ENCODE data around the gene KRT78. TPM values are rescaled to one million over a fixed set of nuclear protein-coding genes. Genes with fewer than 3 reads are reported as not detected.

Gene KRT78
- total RNA-seq, 1 experiment from 2014 or later: not detected

- no peak for TF ChIP-seq CTCF (IDR thresholded peaks at IDR 0.05; ENCODE audit: unreplicated experiment)
- POLR2A ChIA-PET: no interaction called here
- Mint-ChIP-seq H3K27ac (ENCODE audit: low read depth, unreplicated experiment) (no peak overlapping the region), H3K27me3 (ENCODE audit: insufficient read depth, unreplicated experiment) (peaks cover 34% of the 10 kb centered on the region), H3K4me1 (ENCODE audit: insufficient read depth, unreplicated experiment) (peaks cover 10% of the 10 kb centered on the region), H3K9me3 (ENCODE audit: unreplicated experiment) (no peaks in the 10 kb centered on the region), H3K36me3 (ENCODE audit: insufficient read depth, unreplicated experiment) (no peaks in the 10 kb centered on the region), H3K4me3 (ENCODE audit: unreplicated experiment) (no peak overlapping the region)
- CTCF ChIA-PET: no interaction called here
- no TSS peak for BruUV-seq (replicated peaks)
- no peak for DNase-seq (ENCODE audit: unreplicated experiment)
- intact Hi-C loops (cut with micrococcal nuclease): no loop called here
Observed at GRCh38 chr12:52834727-52835001, 14.1 kb downstream of the KRT78 start.

- no peak for TF ChIP-seq CTCF (IDR thresholded peaks at IDR 0.05; ENCODE audit: unreplicated experiment)
- H3K4me3 Mint-ChIP-seq (ENCODE audit: unreplicated experiment): no peak within 1 kb of the TSS
Observed at GRCh38 chr12:52833922-52834726, 14.7 kb downstream of the KRT78 start, which contains the start of gene KRT79. KRT79 (minus strand) TSS chr12:52834311; CDS start chr12:52834260, 51 bp downstream.

GRCh38 chr12:52832985-52833905 is 15.5 kb downstream of the KRT78 start:
- peaks cover 26% of the 10 kb centered on the region for H3K27me3 Mint-ChIP-seq (ENCODE audit: insufficient read depth, unreplicated experiment)
- peaks cover 10% of the 10 kb centered on the region for H3K4me1 Mint-ChIP-seq (ENCODE audit: insufficient read depth, unreplicated experiment)
- BruUV-seq (replicated peaks): no TSS peak
- H3K4me3 Mint-ChIP-seq (ENCODE audit: unreplicated experiment): no peak overlapping the region
- CTCF ChIA-PET: interaction anchor here (0.6 kb wide), 1 partner anchor 431 kb away, joined by 3 read pairs; no protein-coding TSS in a partner anchor
- POLR2A ChIA-PET: no interaction called here
- DNase-seq (ENCODE audit: unreplicated experiment): no peak
- intact Hi-C loops (cut with micrococcal nuclease): no loop called here
- no peaks in the 10 kb centered on the region for H3K9me3 Mint-ChIP-seq (ENCODE audit: unreplicated experiment)
- TF ChIP-seq CTCF (IDR thresholded peaks at IDR 0.05; ENCODE audit: unreplicated experiment): no peak
- no peak overlapping the region for H3K27ac Mint-ChIP-seq (ENCODE audit: low read depth, unreplicated experiment)
- H3K36me3 Mint-ChIP-seq (ENCODE audit: insufficient read depth, unreplicated experiment): no peaks in the 10 kb centered on the region

More at GRCh38 chr12:52833922-52834726, 14.7 kb downstream of the KRT78 start, which contains the start of gene KRT79:
- DNase-seq (ENCODE audit: unreplicated experiment): no peak
- Mint-ChIP-seq H3K27me3 (ENCODE audit: insufficient read depth, unreplicated experiment) (peaks cover 34% of the 10 kb centered on the region), H3K4me1 (ENCODE audit: insufficient read depth, unreplicated experiment) (peaks cover 10% of the 10 kb centered on the region), H3K36me3 (ENCODE audit: insufficient read depth, unreplicated experiment) (no peaks in the 10 kb centered on the region), H3K9me3 (ENCODE audit: unreplicated experiment) (no peaks in the 10 kb centered on the region), H3K27ac (ENCODE audit: low read depth, unreplicated experiment) (no peak within 1 kb of the TSS)
- CTCF ChIA-PET: interaction anchor here (0.6 kb wide), 1 partner anchor 430 kb away, joined by 3 read pairs; no protein-coding TSS in a partner anchor
- no TSS peak for BruUV-seq (replicated peaks)
- intact Hi-C loops (cut with micrococcal nuclease): no loop called here
- POLR2A ChIA-PET: interaction anchor here (0.6 kb wide), 1 partner anchor 918 kb away, joined by 3 read pairs; no protein-coding TSS in a partner anchor

GRCh38 chr12:52832451-52832850 is 16.3 kb downstream of the KRT78 start:
- CTCF ChIA-PET: interaction anchor here (0.7 kb wide), 1 partner anchor 9 kb away, joined by 3 read pairs; no protein-coding TSS in a partner anchor

More at GRCh38 chr12:52832451-52832850, 16.3 kb downstream of the KRT78 start:
- H3K9me3 Mint-ChIP-seq (ENCODE audit: unreplicated experiment): no peaks in the 10 kb centered on the region
- H3K27me3 Mint-ChIP-seq (ENCODE audit: insufficient read depth, unreplicated experiment): peaks cover 22% of the 10 kb centered on the region
- no peak for TF ChIP-seq CTCF (IDR thresholded peaks at IDR 0.05; ENCODE audit: unreplicated experiment)
- BruUV-seq (replicated peaks): no TSS peak
- no peaks in the 10 kb centered on the region for H3K36me3 Mint-ChIP-seq (ENCODE audit: insufficient read depth, unreplicated experiment)
- no peak for DNase-seq (ENCODE audit: unreplicated experiment)
- no peak overlapping the region for H3K27ac Mint-ChIP-seq (ENCODE audit: low read depth, unreplicated experiment)
- H3K4me1 Mint-ChIP-seq (ENCODE audit: insufficient read depth, unreplicated experiment): peaks cover 8% of the 10 kb centered on the region
- intact Hi-C loops (cut with micrococcal nuclease): no loop called here
- POLR2A ChIA-PET: no interaction called here
- H3K4me3 Mint-ChIP-seq (ENCODE audit: unreplicated experiment): no peak overlapping the region

Measured in MCF 10A (cell line).